Anterior cingulate cortex (tissue), 58 donors: ENCODE measurements around the gene MADCAM1.
A peak's percentile ranks its signal among the peaks of the same experiment; 100 is the strongest.

ENCODE experiments used
- DNase-seq, 58 donors: peaks; one replicate each; lab custom pipeline; 2025; lab: John Stamatoyannopoulos, UW

Gene MADCAM1

GRCh38 chr19:506404-507285, 10.4 kb downstream of the MADCAM1 start:
- DNase-seq, result peak; percentile 94 to 100 (median 98)

- DNase-seq, result peak in 57 of 58 donors; percentile 43 to 100 (median 80)
These were observed 11.3 kb downstream of the MADCAM1 start, which contains the start of gene TPGS1 for GRCh38 chr19:507286-508203. Gene TPGS1, plus strand, starts transcription at chr19:507497. Its CDS starts 10 bp downstream, at chr19:507507.

GRCh38 chr19:508204-509150, 12.2 kb downstream of the MADCAM1 start:
- DNase-seq, result no peak

GRCh38 chr19:510606-511100, 14.4 kb downstream of the MADCAM1 start:
- peak in 54 of 58 donors; percentile 23 to 85 (median 62) for DNase-seq

DNA sequence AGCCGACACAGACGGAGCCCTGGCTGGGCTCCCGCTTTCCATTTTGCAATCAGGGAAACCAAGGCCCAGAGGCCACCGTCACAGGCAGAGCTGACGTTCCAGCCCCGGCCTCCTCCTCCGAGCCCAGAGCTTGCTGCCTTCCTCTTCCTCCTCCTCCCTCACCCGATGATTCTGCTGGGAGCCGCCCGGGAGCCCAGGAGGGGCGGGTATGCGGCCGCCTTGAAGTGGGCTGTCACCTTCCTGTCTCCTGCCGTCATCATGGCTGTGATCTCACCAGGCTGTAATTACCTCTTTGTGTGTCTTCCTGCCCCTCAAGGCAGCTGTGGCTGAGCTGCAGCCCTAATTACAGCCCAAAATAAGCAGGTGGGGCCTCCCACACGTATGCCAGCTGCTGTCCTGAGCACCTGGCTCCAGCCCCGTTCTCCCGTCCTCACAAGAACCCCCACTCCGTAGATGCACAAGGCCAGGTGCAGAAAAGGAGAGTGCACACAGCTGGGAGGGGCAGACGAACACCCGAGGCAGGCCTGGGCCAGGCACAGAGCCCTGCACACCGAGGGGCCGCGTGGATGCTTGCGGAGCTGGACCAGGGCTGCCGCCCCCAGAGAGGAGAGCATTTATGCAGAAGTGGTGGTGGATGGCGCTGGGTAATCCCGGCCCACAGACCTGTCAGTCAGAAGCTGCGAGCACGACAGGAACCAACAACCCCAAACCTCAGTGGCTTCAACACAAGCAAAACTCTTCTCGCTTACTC, 15.0 kb downstream of the MADCAM1 start:
- DNase-seq, result peak in 31 of 58 donors; percentile 34 to 84 (median 62)

DNA sequence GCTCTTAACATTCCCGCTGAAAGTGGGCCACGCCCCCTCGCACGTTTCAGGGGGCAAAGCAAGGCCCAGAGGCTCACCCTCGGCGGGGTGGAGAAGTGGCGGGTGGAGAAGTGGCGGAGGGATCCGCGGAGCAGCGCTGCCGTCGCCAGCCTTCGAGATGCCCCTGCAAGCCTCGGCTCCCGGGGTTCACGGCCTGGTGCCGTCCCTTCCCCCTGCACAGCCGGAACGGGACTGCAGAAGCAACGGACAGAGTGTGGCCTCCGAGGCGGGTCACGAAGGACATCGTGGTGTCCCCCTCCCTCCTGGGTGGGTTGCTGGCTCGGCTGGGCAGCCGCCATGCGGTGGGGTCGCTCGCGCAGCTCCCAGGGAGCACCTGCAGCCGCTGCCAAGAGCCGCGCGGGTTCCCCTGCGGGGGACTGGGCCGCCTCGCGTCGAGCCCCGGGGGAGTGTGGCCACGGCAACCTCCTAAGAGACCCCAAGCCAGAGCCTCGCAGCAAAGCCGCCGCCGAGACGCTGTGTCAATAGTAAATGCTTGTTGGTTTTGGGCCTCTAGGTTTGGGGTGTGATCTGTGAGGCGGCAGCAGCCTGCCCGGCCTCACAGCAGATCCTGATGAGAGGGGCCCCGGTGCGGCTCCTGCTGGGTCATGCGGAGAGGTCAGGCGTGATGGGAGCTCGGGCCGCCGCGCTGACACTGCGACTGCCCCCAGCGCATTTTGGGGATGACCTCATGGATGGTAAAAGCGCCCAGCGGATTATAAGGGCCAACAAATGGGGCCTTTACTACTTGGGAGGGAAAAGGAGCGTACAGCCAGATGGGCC, 16.5 kb downstream of the MADCAM1 start:
- no peak for DNase-seq

- no peak for DNase-seq
These were observed 17.3 kb downstream of the MADCAM1 start for GRCh38 chr19:513368-514165.

DNA sequence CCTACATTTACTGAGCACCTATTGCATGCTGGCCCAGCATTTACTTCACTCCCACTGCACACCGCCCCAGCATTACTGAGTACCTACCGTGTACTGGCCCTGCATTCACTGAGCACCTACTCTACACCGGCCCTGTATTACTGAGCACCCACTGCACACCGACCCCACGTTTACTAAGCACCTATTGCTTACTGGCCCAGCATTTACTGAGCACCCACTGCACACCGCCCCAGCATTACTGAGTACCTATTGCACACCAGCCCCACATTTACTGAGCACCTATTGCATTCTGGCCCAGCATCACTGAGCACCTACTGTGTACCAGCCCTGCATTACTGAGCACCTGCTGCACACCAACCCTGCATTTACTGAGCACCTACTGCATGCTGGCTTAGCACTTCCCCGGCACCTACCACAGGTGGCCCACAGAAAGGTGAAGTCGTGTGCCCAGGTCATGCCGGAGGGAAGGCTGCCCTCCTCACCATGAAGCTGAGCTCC, 17.9 kb downstream of the MADCAM1 start:
- no peak for DNase-seq

DNA sequence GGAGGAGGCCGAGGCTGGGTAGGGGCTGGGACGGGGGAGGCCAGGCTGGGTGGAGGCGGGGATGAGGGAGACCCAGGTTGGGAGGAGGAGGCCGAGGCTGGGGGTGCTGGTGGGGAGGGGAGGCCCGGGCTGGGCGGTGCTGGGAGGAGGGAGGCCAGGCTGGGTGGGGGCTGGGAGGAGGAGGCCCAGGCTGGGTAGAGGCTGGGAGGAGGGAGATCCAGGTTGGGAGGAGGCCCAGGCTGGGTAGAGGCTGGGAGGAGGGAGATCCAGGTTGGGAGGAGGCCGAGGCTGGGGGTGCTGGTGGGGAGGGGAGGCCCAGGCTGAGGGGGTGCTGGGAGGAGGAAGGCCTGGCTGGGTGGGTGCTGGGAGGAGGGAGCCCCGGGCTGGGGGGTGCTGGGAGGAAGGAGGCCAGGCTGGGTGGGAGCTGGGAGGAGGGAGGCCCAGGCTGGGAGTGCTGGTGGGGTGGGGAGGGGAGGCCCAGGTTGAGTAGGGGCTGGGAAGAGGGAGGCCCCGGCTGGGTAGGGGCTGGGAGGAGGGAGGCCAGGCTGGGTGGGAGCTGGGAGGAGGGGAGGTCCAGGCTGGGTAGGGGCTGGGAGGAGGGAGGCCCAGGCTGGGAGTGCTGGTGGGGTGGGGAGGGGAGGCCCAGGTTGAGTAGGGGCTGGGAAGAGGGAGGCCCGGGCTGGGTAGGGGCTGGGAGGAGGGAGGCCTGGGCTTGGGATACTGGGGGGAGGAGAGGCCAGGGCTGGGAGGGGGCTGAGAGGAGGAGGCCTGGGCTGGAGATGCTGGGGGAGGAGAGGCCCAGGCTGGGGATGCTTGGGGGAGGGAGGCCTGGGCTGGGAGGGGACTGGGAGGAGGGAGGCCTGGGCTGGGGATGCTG, 21.7 kb downstream of the MADCAM1 start:
- DNase-seq, result no peak

DNA sequence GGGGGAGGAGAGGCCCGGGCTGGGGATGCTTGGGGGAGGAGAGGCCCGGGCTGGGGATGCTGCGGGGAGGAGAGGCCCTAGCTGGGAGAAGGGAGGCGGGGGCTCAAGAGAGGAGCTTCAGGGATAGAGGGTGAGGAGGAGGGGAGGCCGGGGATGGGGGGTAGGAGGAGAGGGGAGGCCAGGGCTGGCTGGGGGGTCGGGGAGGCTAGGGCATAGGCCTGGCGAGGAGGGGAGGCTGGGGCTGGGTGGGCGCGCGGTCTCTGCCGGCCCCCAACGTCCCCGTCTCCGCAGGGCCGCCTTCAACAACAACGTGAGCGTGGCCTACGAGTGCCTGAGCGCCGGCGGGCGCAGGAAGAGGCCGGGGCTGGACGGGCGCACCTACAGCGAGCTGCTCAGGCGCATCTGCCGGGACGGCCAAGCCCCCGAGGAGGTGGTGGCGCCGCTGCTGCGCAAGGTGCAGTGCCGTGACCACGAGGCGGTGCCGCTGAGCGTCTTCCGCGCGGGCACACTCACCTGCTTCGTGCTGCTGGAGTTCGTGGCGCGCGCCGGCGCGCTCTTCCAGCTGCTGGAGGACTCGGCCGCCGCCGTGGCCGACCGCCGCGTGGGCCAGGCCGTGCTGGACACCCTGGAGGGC, 22.4 kb downstream of the MADCAM1 start:
- DNase-seq, result no peak

DNA sequence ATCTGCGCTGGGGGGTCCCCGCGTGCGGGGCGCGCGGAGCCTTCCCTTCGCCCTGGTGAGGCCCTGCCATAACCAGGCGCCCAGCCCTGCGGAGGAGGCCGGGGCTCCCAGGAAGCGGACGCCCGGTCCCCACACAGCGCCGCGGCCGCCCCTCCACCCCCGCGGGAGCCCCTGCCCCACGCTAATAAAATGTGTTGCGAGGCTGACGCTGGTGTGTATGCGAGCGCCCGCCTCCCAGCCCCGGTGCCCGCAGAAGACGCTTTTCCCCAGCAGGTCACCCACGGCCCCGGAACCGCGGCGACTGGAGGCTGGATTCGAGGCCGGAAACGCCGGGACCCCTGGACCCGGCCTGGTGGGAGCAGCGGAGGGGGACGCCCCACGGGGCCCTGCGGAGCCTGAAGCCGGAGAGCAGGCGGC, 23.2 kb downstream of the MADCAM1 start:
- DNase-seq, result no peak

- DNase-seq, result no peak
These were observed 26.4 kb downstream of the MADCAM1 start for GRCh38 chr19:522726-523125.

DNA sequence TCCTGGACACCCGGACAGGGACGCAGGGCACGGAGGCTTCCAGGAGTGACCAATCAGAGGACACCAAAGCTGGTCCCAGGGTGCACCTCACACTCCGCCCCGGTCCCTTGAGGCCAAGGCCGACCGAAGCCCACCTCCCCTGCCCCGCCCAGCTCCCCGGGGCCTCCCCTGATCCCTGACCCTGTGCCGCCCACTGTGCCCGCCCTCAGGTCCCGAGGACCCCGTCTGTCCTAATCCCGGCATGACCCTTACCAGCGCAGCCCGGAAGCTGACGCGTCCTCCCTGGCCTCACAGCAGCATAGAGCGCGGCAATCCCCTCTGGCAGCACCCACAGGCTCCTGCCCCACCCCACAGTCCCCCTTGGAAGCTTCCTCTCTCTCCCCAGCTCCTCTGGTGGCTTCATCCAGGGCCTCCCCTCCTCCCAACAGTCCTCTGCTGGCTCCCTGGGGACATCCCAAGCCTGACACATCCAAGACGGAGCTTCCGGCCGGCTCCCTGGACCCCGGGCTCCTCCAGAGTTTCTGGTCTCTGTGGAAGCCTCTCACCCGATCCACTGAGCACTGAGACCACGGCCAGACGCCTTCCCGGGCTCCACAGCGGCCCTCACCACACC, 27.9 kb downstream of the MADCAM1 start:
- no peak for DNase-seq

DNA sequence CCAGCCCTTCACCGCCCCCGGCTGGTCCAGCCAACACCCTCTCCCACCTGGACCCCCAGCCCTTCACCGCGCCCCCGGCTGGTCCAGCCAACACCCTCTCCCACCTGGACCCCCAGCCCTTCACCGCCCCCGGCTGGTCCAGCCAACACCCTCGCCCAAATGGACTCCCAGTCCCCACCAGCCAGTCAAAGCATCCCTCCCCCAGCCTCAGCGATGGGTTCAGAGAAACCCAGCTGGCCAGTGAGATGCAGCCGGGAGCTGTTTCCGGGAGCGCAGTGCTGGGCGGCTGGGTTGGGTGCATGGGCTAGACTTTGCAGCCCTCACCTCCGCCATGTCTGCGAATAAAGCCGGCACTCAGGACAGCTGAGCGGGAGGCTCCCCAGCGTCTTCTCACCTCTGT, 28.7 kb downstream of the MADCAM1 start:
- DNase-seq, result peak in 4 of 58 donors; percentile 10 to 16 (median 11)

DNA sequence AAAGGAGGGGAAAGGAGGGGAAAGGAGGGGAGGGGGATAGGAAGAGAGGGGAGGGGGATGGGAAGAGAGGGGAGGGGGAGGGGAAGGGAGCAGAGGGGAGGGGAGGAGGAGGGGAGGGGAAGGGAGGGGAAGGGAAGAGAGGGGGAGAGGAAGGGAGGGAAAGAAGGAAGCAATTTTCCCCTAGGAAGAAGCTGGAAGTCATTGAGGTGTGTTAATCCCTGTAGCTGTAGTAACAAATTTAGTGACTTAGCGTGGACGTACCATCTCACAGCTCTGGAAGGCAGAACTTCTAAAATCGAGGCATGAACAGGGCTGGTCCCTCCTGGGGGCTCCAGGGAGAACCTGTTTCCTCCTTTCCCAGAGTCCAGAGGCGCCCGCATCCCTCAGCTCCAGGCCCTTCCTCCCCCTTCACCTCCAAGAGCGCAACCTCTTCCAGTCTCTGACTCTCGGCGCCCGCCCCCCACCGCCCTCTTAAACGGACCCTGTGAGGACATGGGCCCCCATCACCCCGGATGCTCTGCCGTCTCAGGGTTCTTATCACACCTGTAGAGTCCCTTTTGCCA, 29.7 kb downstream of the MADCAM1 start:
- DNase-seq, result no peak
